ENCODE measurements around the gene NUP93.

- TF ChIP-seq CTCF (IDR thresholded peaks at IDR 0.05; ENCODE audit: insufficient read depth, low read length, poor library complexity, severe bottlenecking) (no peak), EZH2phosphoT487 (conservative IDR thresholded peaks at IDR 0.05; ENCODE audit: low read length) (no peak)
Measured at GRCh38 chr16:56684926-56685590, 44.9 kb upstream of the NUP93 start.

All from SU-DHL-6 (cell line).